Measurements from ENCODE around the gene OR51D1.
A peak's percentile ranks its signal among the peaks of the same experiment; 100 is the strongest.

OR51D1 gene

DNA sequence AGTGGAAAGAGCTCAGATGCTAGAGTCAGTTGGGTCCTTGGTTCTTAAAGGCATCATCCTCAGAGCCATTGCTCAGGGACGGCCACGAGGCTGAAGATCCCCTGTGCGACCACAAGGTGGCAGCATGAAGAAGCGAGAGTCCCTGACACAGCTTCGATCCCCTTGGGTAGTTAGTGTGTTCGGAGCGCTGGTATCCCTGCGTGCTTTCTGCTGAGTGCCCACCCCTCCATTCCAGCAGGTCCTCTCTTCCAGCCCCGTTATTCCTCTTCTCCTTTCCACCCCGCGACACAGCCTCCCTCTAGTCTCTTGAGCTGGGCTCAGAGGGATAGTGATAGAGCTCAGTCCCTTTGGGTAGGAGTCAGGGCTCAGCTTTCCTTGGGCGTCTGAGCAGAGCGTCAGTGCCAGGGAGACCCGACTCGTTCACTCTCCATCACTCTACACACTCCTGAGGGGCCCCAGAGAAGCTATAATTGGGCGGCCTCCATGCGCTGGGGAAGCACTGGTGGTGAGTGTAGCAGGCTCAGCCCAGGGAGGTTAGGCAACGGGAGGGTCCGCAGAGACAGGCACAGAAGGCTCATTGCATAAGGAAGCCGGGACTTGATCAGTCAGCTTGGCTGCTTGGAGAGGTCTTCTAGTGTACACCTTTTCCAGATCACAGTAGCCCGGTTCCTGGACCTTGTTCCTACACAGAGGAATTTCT, at the start of gene OR51D1:
OR51D1 (plus strand) TSS at position 516 of the 700 bp plus-strand sequence. CDS start 2,314 bp downstream, outside the sequence.
- Histone ChIP-seq H3K9ac (ENCODE audit: low read depth in 1 of 2, low read length in 2 of 2) (no peak within 1 kb of the TSS), H3K4me3 (ENCODE audit: low read depth in 1 of 2, low read length in 2 of 2) (peak within 1 kb of the TSS; percentile 36 to 48), H3K4me1 (ENCODE audit: control insufficient read depth in 1 of 2, insufficient read depth in 2 of 2, low read length in 2 of 2) (no peaks in the 10 kb centered on the region), H3K9me3 (ENCODE audit: control insufficient read depth in 1 of 2, low read length in 2 of 2) (no peaks in the 10 kb centered on the region), H3K27me3 (ENCODE audit: control insufficient read depth in 1 of 2, insufficient read depth in 2 of 2, low read length in 2 of 2) (peaks cover 4 to 9% of the 10 kb centered on the region in 2 donors), H3K27ac (ENCODE audit: low read depth, low read length) (no peak within 1 kb of the TSS), H3K36me3 (ENCODE audit: control insufficient read depth in 1 of 2, insufficient read depth in 2 of 2, low read length in 2 of 2) (no peaks in the 10 kb centered on the region)

DNA sequence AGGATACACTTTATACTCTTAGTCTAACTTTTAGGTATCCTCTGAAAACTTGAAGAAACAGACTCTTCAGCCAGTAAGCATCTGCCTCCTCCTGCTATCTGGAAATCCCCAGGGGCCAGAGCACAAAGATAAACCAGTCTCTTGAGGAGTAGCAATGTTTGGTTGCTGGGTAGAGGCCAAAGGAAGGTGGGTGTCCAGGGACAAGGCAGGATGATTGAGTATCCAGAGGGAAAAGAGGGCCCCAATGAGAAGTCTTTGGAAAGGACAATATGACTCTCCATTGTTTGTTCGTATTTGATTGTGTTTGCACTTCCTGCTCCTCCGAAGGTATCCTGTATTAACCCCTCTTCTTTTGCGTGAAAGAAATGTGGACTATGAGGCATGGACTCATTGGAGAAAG, 48.3 kb upstream of the OR51D1 start:
- H3K27me3 ChIP-seq (ENCODE audit: control insufficient read depth in 1 of 2, insufficient read depth in 2 of 2, low read length in 2 of 2) = no peaks in the 10 kb centered on the region
- H3K27ac ChIP-seq (ENCODE audit: low read depth, low read length) = no peak overlapping the region
- H3K9me3 ChIP-seq (ENCODE audit: control insufficient read depth in 1 of 2, low read length in 2 of 2) = no peaks in the 10 kb centered on the region
- H3K9ac ChIP-seq (ENCODE audit: low read depth in 1 of 2, low read length in 2 of 2) = no peak overlapping the region
- H3K4me3 ChIP-seq (ENCODE audit: low read depth in 1 of 2, low read length in 2 of 2) = no peak overlapping the region
- H3K4me1 ChIP-seq (ENCODE audit: control insufficient read depth in 1 of 2, insufficient read depth in 2 of 2, low read length in 2 of 2) = peaks cover 5 to 7% of the 10 kb centered on the region in 2 donors
- H3K36me3 ChIP-seq (ENCODE audit: control insufficient read depth in 1 of 2, insufficient read depth in 2 of 2, low read length in 2 of 2) = no peaks in the 10 kb centered on the region

DNA sequence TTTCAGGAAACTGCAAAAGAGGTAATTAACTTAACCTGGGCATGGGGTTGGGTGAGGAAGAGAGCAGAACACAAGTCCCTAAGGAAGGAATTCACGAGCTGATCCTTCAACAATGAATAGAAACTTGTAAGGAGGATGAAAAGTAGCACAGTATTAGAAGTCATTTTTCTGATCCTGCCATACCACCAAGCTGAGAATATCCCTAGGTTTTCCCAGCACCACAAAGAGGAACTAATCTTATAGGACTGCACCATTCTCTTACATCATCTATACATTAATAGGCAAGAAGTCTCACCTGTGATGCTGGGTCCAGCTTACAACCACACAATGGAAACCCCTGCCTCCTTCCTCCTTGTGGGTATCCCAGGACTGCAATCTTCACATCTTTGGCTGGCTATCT, 43.5 kb upstream of the OR51D1 start, which contains the start of gene OR52I1:
OR52I1 (plus strand) TSS at position 301 of the 400 bp plus-strand sequence; CDS start at position 301, 0 bp downstream.
- no peaks in the 10 kb centered on the region for H3K27me3 ChIP-seq (ENCODE audit: control insufficient read depth in 1 of 2, insufficient read depth in 2 of 2, low read length in 2 of 2)
- no peak within 1 kb of the TSS for H3K27ac ChIP-seq (ENCODE audit: low read depth, low read length)
- H3K36me3 ChIP-seq (ENCODE audit: control insufficient read depth in 1 of 2, insufficient read depth in 2 of 2, low read length in 2 of 2) = peaks cover 4 to 13% of the 10 kb centered on the region in 2 donors
- H3K9me3 ChIP-seq (ENCODE audit: control insufficient read depth in 1 of 2, low read length in 2 of 2) = no peaks in the 10 kb centered on the region
- H3K4me1 ChIP-seq (ENCODE audit: control insufficient read depth in 1 of 2, insufficient read depth in 2 of 2, low read length in 2 of 2) = no peaks in the 10 kb centered on the region
- no peak within 1 kb of the TSS for H3K9ac ChIP-seq (ENCODE audit: low read depth in 1 of 2, low read length in 2 of 2)
- no peak within 1 kb of the TSS for H3K4me3 ChIP-seq (ENCODE audit: low read depth in 1 of 2, low read length in 2 of 2)

GRCh38 chr11:4605057-4605456, 32.2 kb upstream of the OR51D1 start:
- H3K27ac ChIP-seq (ENCODE audit: low read depth, low read length) = no peak overlapping the region
- peaks cover 30 to 40% of the 10 kb centered on the region in 2 donors for H3K36me3 ChIP-seq (ENCODE audit: control insufficient read depth in 1 of 2, insufficient read depth in 2 of 2, low read length in 2 of 2)
- H3K4me1 ChIP-seq (ENCODE audit: control insufficient read depth in 1 of 2, insufficient read depth in 2 of 2, low read length in 2 of 2) = peaks cover 14 to 16% of the 10 kb centered on the region in 2 donors
- no peaks in the 10 kb centered on the region for H3K27me3 ChIP-seq (ENCODE audit: control insufficient read depth in 1 of 2, insufficient read depth in 2 of 2, low read length in 2 of 2)
- no peak overlapping the region for H3K4me3 ChIP-seq (ENCODE audit: low read depth in 1 of 2, low read length in 2 of 2)
- no peak overlapping the region for H3K9ac ChIP-seq (ENCODE audit: low read depth in 1 of 2, low read length in 2 of 2)
- H3K9me3 ChIP-seq (ENCODE audit: control insufficient read depth in 1 of 2, low read length in 2 of 2) = no peaks in the 10 kb centered on the region

- H3K4me3 ChIP-seq (ENCODE audit: low read depth in 1 of 2, low read length in 2 of 2) = peak overlapping the region; percentile 85 to 86
- H3K9ac ChIP-seq (ENCODE audit: low read depth in 1 of 2, low read length in 2 of 2) = peak overlapping the region; percentile 14 to 73
- H3K27ac ChIP-seq (ENCODE audit: low read depth, low read length) = no peak overlapping the region
Observed at GRCh38 chr11:4606231-4607015, 30.9 kb upstream of the OR51D1 start.

GRCh38 chr11:4607096-4607495, 30.2 kb upstream of the OR51D1 start:
- Histone ChIP-seq H3K36me3 (ENCODE audit: control insufficient read depth in 1 of 2, insufficient read depth in 2 of 2, low read length in 2 of 2) (peaks cover 13 to 20% of the 10 kb centered on the region in 2 donors), H3K27me3 (ENCODE audit: control insufficient read depth in 1 of 2, insufficient read depth in 2 of 2, low read length in 2 of 2) (no peaks in the 10 kb centered on the region), H3K4me3 (ENCODE audit: low read depth in 1 of 2, low read length in 2 of 2) (peak overlapping the region; percentile 85 to 86), H3K4me1 (ENCODE audit: control insufficient read depth in 1 of 2, insufficient read depth in 2 of 2, low read length in 2 of 2) (peaks cover 14 to 19% of the 10 kb centered on the region in 2 donors), H3K27ac (ENCODE audit: low read depth, low read length) (no peak overlapping the region), H3K9ac (ENCODE audit: low read depth in 1 of 2, low read length in 2 of 2) (peak overlapping the region; percentile 70 to 73), H3K9me3 (ENCODE audit: control insufficient read depth in 1 of 2, low read length in 2 of 2) (no peaks in the 10 kb centered on the region)

More at GRCh38 chr11:4606231-4607015, 30.9 kb upstream of the OR51D1 start:
- Histone ChIP-seq H3K36me3 (ENCODE audit: control insufficient read depth in 1 of 2, insufficient read depth in 2 of 2, low read length in 2 of 2) (peaks cover 19 to 26% of the 10 kb centered on the region in 2 donors), H3K27me3 (ENCODE audit: control insufficient read depth in 1 of 2, insufficient read depth in 2 of 2, low read length in 2 of 2) (no peaks in the 10 kb centered on the region), H3K9me3 (ENCODE audit: control insufficient read depth in 1 of 2, low read length in 2 of 2) (no peaks in the 10 kb centered on the region), H3K4me1 (ENCODE audit: control insufficient read depth in 1 of 2, insufficient read depth in 2 of 2, low read length in 2 of 2) (peaks cover 14 to 19% of the 10 kb centered on the region in 2 donors)

- H3K27me3 ChIP-seq (ENCODE audit: control insufficient read depth in 1 of 2, insufficient read depth in 2 of 2, low read length in 2 of 2) = no peaks in the 10 kb centered on the region
- peaks cover 4 to 11% of the 10 kb centered on the region in 2 donors for H3K36me3 ChIP-seq (ENCODE audit: control insufficient read depth in 1 of 2, insufficient read depth in 2 of 2, low read length in 2 of 2)
- H3K9ac ChIP-seq (ENCODE audit: low read depth in 1 of 2, low read length in 2 of 2) = peak within 1 kb of the TSS; percentile 70 to 73
- peak within 1 kb of the TSS; percentile 82 for H3K27ac ChIP-seq (ENCODE audit: low read depth, low read length)
- H3K4me3 ChIP-seq (ENCODE audit: low read depth in 1 of 2, low read length in 2 of 2) = peak within 1 kb of the TSS; percentile 85 to 86
- H3K9me3 ChIP-seq (ENCODE audit: control insufficient read depth in 1 of 2, low read length in 2 of 2) = no peaks in the 10 kb centered on the region
- peaks cover 14 to 19% of the 10 kb centered on the region in 2 donors for H3K4me1 ChIP-seq (ENCODE audit: control insufficient read depth in 1 of 2, insufficient read depth in 2 of 2, low read length in 2 of 2)
Observed at GRCh38 chr11:4607781-4608666, 29.3 kb upstream of the OR51D1 start, which contains the start of gene TRIM68. Gene TRIM68 (minus strand): TSS chr11:4608231. CDS start chr11:4605504, 2,727 bp downstream.

- Histone ChIP-seq H3K4me1 (ENCODE audit: control insufficient read depth in 1 of 2, insufficient read depth in 2 of 2, low read length in 2 of 2) (peaks cover 14 to 24% of the 10 kb centered on the region in 2 donors), H3K27ac (ENCODE audit: low read depth, low read length) (no peak overlapping the region), H3K4me3 (ENCODE audit: low read depth in 1 of 2, low read length in 2 of 2) (peak overlapping the region in 1 of 2 donors; percentile 23), H3K27me3 (ENCODE audit: control insufficient read depth in 1 of 2, insufficient read depth in 2 of 2, low read length in 2 of 2) (no peaks in the 10 kb centered on the region), H3K36me3 (ENCODE audit: control insufficient read depth in 1 of 2, insufficient read depth in 2 of 2, low read length in 2 of 2) (no peaks in the 10 kb centered on the region), H3K9ac (ENCODE audit: low read depth in 1 of 2, low read length in 2 of 2) (no peak overlapping the region), H3K9me3 (ENCODE audit: control insufficient read depth in 1 of 2, low read length in 2 of 2) (no peaks in the 10 kb centered on the region)
Observed at GRCh38 chr11:4610258-4610935, 26.9 kb upstream of the OR51D1 start.

DNA sequence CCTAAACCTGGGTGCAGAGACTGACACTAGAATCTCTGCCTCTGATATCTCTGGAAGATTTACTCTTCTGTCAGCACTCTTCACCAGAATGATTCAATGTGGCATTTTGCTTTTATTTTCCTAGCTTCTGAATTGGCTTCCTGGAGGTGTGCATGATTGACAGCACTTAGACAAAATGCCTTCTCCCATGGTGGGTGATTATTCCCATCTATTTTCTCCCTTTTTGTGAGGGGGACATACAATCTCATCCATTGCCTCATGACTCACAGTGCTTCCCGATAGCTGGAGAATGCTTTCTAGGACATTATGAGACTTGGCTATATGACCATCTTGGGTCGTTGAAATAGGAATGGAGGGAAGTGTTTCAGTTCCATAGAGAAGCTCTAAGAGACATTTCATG, 25.3 kb upstream of the OR51D1 start:
- peaks cover 9 to 14% of the 10 kb centered on the region in 2 donors for H3K4me1 ChIP-seq (ENCODE audit: control insufficient read depth in 1 of 2, insufficient read depth in 2 of 2, low read length in 2 of 2)
- no peak overlapping the region for H3K9ac ChIP-seq (ENCODE audit: low read depth in 1 of 2, low read length in 2 of 2)
- H3K36me3 ChIP-seq (ENCODE audit: control insufficient read depth in 1 of 2, insufficient read depth in 2 of 2, low read length in 2 of 2) = no peaks in the 10 kb centered on the region
- no peaks in the 10 kb centered on the region for H3K9me3 ChIP-seq (ENCODE audit: control insufficient read depth in 1 of 2, low read length in 2 of 2)
- no peak overlapping the region for H3K27ac ChIP-seq (ENCODE audit: low read depth, low read length)
- no peak overlapping the region for H3K4me3 ChIP-seq (ENCODE audit: low read depth in 1 of 2, low read length in 2 of 2)
- H3K27me3 ChIP-seq (ENCODE audit: control insufficient read depth in 1 of 2, insufficient read depth in 2 of 2, low read length in 2 of 2) = no peaks in the 10 kb centered on the region
